ENCODE measurements around the gene NTN1. TPM values are rescaled to one million over a fixed set of nuclear protein-coding genes. Genes with fewer than 3 reads are reported as not detected.

Gene NTN1
- total RNA-seq, 1 donor from 2014 or later, result 4.7 TPM

- no peak for DNase-seq (ENCODE audit: extremely low spot score in 2 of 2)
- Histone ChIP-seq H3K27me3 (no peaks in the 10 kb centered on the region), H3K4me1 (no peaks in the 10 kb centered on the region), H3K4me3 (no peak overlapping the region), H3K9me3 (no peaks in the 10 kb centered on the region), H3K36me3 (no peaks in the 10 kb centered on the region), H3K27ac (no peak overlapping the region)
- TF ChIP-seq CTCF (IDR thresholded peaks at IDR 0.05), result no peak
- no peak for TF ChIP-seq POLR2AphosphoS5 (IDR thresholded peaks at IDR 0.05; ENCODE audit: insufficient read depth in 1 of 2, low read depth in 1 of 2)
- no peak for TF ChIP-seq POLR2A (IDR thresholded peaks at IDR 0.05)
- intact Hi-C loops (cut with DNase I), result no loop called here
Measured at GRCh38 chr17:9124554-9124935, 103.2 kb downstream of the NTN1 start.

GRCh38 chr17:9125722-9126121 lies 104.4 kb downstream of the NTN1 start:
- intact Hi-C loops (cut with DNase I), result no loop called here
- Histone ChIP-seq H3K4me3 (no peak overlapping the region), H3K4me1 (no peaks in the 10 kb centered on the region), H3K27ac (no peak overlapping the region), H3K27me3 (no peaks in the 10 kb centered on the region), H3K9me3 (no peaks in the 10 kb centered on the region), H3K36me3 (no peaks in the 10 kb centered on the region)
- no peak for TF ChIP-seq POLR2AphosphoS5 (IDR thresholded peaks at IDR 0.05; ENCODE audit: insufficient read depth in 1 of 2, low read depth in 1 of 2)
- TF ChIP-seq POLR2A (IDR thresholded peaks at IDR 0.05), result no peak
- TF ChIP-seq CTCF (IDR thresholded peaks at IDR 0.05), result no peak
- DNase-seq (ENCODE audit: extremely low spot score in 2 of 2), result no peak

- no peak for DNase-seq (ENCODE audit: extremely low spot score in 2 of 2)
- TF ChIP-seq CTCF (IDR thresholded peaks at IDR 0.05) (no peak), POLR2AphosphoS5 (IDR thresholded peaks at IDR 0.05; ENCODE audit: insufficient read depth in 1 of 2, low read depth in 1 of 2) (no peak), POLR2A (IDR thresholded peaks at IDR 0.05) (no peak)
- H3K4me3 ChIP-seq, result no peak overlapping the region
Measured at GRCh38 chr17:9127340-9127739, 106.0 kb downstream of the NTN1 start.

GRCh38 chr17:9131371-9131770 lies 110.1 kb downstream of the NTN1 start:
- no peaks in the 10 kb centered on the region for H3K36me3 ChIP-seq
- no peaks in the 10 kb centered on the region for H3K9me3 ChIP-seq
- H3K27me3 ChIP-seq, result no peaks in the 10 kb centered on the region
- TF ChIP-seq POLR2A (IDR thresholded peaks at IDR 0.05) (no peak), CTCF (IDR thresholded peaks at IDR 0.05) (no peak), POLR2AphosphoS5 (IDR thresholded peaks at IDR 0.05; ENCODE audit: insufficient read depth in 1 of 2, low read depth in 1 of 2) (no peak)
- no peak for DNase-seq (ENCODE audit: extremely low spot score in 2 of 2)
- H3K27ac ChIP-seq, result no peak overlapping the region
- intact Hi-C loops (cut with DNase I), result no loop called here
- H3K4me3 ChIP-seq, result no peak overlapping the region
- no peaks in the 10 kb centered on the region for H3K4me1 ChIP-seq

More at GRCh38 chr17:9127340-9127739, 106.0 kb downstream of the NTN1 start:
- no peaks in the 10 kb centered on the region for H3K36me3 ChIP-seq
- intact Hi-C loops (cut with DNase I), result no loop called here
- no peaks in the 10 kb centered on the region for H3K9me3 ChIP-seq
- no peaks in the 10 kb centered on the region for H3K27me3 ChIP-seq
- H3K27ac ChIP-seq, result no peak overlapping the region
- no peaks in the 10 kb centered on the region for H3K4me1 ChIP-seq

GRCh38 chr17:9132291-9132690 lies 111.0 kb downstream of the NTN1 start:
- no peak for DNase-seq (ENCODE audit: extremely low spot score in 2 of 2)
- Histone ChIP-seq H3K4me1 (no peaks in the 10 kb centered on the region), H3K4me3 (no peak overlapping the region), H3K27me3 (no peaks in the 10 kb centered on the region), H3K36me3 (no peaks in the 10 kb centered on the region), H3K9me3 (no peaks in the 10 kb centered on the region), H3K27ac (no peak overlapping the region)
- TF ChIP-seq POLR2AphosphoS5 (IDR thresholded peaks at IDR 0.05; ENCODE audit: insufficient read depth in 1 of 2, low read depth in 1 of 2), result no peak
- no peak for TF ChIP-seq CTCF (IDR thresholded peaks at IDR 0.05)
- no peak for TF ChIP-seq POLR2A (IDR thresholded peaks at IDR 0.05)
- intact Hi-C loops (cut with DNase I), result no loop called here
